A673 (cell line): Measurements from ENCODE around the gene PTPN14. TPM values are rescaled to one million over a fixed set of nuclear protein-coding genes. Genes with fewer than 3 reads are reported as not detected.

Source experiments
- BruUV-seq: library from RNA; stranded (reverse); fragments of 400-500 nt; replicated peaks from 2 replicates; lab custom pipeline; 2021; lab: Mats Ljungman, UMichigan
- CTCF ChIA-PET: fragments of 300-600 bp; sonication (Branson Sonifier 250); formaldehyde crosslinking; loops from one replicate; lab custom pipeline; 2022; ENCODE audit warnings: antibody characterized with exemption; lab: Charles Lee
- POLR2A ChIA-PET: fragments of 300-600 bp; sonication (Branson Sonifier 250); formaldehyde crosslinking; loops from one replicate; lab custom pipeline; 2022; ENCODE audit warnings: antibody characterized with exemption; ENCODE audit not compliant: low non-redundant PET; lab: Charles Lee
- DNase-seq: peaks from one replicate; pipeline ENCODE4 v3.0.0-alpha.2; 2015; ENCODE audit warnings: low spot score
- H3K27ac ChIP-seq: fragments of 200-600 bp; sonication (generic); 2 replicates; pipeline ENCODE4 v1.5.1; 2016; ENCODE audit warnings: mixed run types, low read depth, mild to moderate bottlenecking, mixed read lengths, antibody characterized with exemption, low read length; ENCODE audit not compliant: poor library complexity, severe bottlenecking
- H3K27me3 ChIP-seq: fragments of 200-600 bp; sonication (generic); replicated peaks from 2 replicates; pipeline ENCODE4 v1.6.1; 2017; ENCODE audit warnings: mixed run types, low read depth, mild to moderate bottlenecking, mixed read lengths, antibody characterized with exemption, low read length; ENCODE audit not compliant: insufficient read depth, poor library complexity
- H3K36me3 ChIP-seq: fragments of 200-600 bp; sonication (generic); 2 replicates; pipeline ENCODE4 v1.6.1; 2016; ENCODE audit warnings: mixed run types, mild to moderate bottlenecking, mixed read lengths, antibody characterized with exemption, low read length; ENCODE audit not compliant: insufficient read depth, poor library complexity, severe bottlenecking
- H3K4me1 ChIP-seq: fragments of 200-600 bp; sonication (generic); 2 replicates; pipeline ENCODE4 v1.6.1; 2017; ENCODE audit warnings: mixed run types, mild to moderate bottlenecking, mixed read lengths, antibody characterized with exemption, low read length; ENCODE audit not compliant: insufficient read depth, poor library complexity, severe bottlenecking
- H3K4me3 ChIP-seq: fragments of 200-600 bp; sonication (generic); 2 replicates; pipeline ENCODE4 v1.5.1; 2016; ENCODE audit warnings: low read depth, mixed run types, mild to moderate bottlenecking, mixed read lengths, low read length; ENCODE audit not compliant: poor library complexity, severe bottlenecking
- H3K9me3 ChIP-seq: fragments of 200-600 bp; sonication (generic); 2 replicates; pipeline ENCODE4 v1.6.1; 2016; ENCODE audit warnings: mixed run types, low read depth, mild to moderate bottlenecking, mixed read lengths, antibody characterized with exemption, low read length; ENCODE audit not compliant: poor library complexity, severe bottlenecking
- CTCF ChIP-seq: fragments of 300-800, 200-600 bp; sonication (generic); conservative IDR thresholded peaks from 2 replicates; pipeline ENCODE4 v1.5.1; 2017; ENCODE audit warnings: low read depth, mild to moderate bottlenecking, antibody characterized with exemption, low read length, moderate library complexity, mixed read lengths
- EZH2 ChIP-seq: fragments of 200-600 bp; sonication (generic); IDR thresholded peaks from 2 replicates; pipeline ENCODE4 v1.6.1; 2017; ENCODE audit warnings: borderline replicate concordance, low read depth, mild to moderate bottlenecking, mixed read lengths, antibody characterized with exemption, low read length; ENCODE audit not compliant: poor library complexity, severe bottlenecking
- intact Hi-C: fragments of 100-400 bp; cut with micrococcal nuclease; formaldehyde crosslinking; loops from one replicate; pipeline ENCODE4 v1.10.0; 2022; ENCODE audit not compliant: unreplicated experiment
- total RNA-seq: library from RNA; stranded (reverse); gene quantifications from 2 replicates; pipeline ENCODE4 v1.2.3, GENCODE V29; 2021

The PTPN14 gene
- total RNA-seq, 1 experiment from 2014 or later, result 114 TPM

GRCh38 chr1:214384373-214385079 is 166.9 kb downstream of the PTPN14 start:
- no peak for DNase-seq
- peaks cover 9% of the 10 kb centered on the region for H3K4me1 ChIP-seq
- no peak overlapping the region for H3K4me3 ChIP-seq
- ChIA-PET POLR2A (no interaction called here), CTCF (no interaction called here)
- H3K27me3 ChIP-seq, result no peaks in the 10 kb centered on the region
- H3K9me3 ChIP-seq, result no peaks in the 10 kb centered on the region
- peaks cover 81% of the 10 kb centered on the region for H3K36me3 ChIP-seq
- H3K27ac ChIP-seq, result no peak overlapping the region
- BruUV-seq, result no TSS peak
- TF ChIP-seq CTCF (no peak), EZH2 (no peak)
- intact Hi-C loops, result no loop called here

GRCh38 chr1:214383381-214384372 is 167.7 kb downstream of the PTPN14 start:
- H3K9me3 ChIP-seq, result no peaks in the 10 kb centered on the region
- no peak overlapping the region for H3K27ac ChIP-seq
- intact Hi-C loops, result no loop called here
- ChIA-PET POLR2A (no interaction called here), CTCF (no interaction called here)
- peaks cover 85% of the 10 kb centered on the region for H3K36me3 ChIP-seq
- TSS peak; percentile 11 for BruUV-seq
- TF ChIP-seq CTCF (no peak), EZH2 (no peak)
- DNase-seq, result no peak
- H3K27me3 ChIP-seq, result no peaks in the 10 kb centered on the region
- H3K4me3 ChIP-seq, result no peak overlapping the region
- H3K4me1 ChIP-seq, result peaks cover 4% of the 10 kb centered on the region

GRCh38 chr1:214380986-214381695 is 170.3 kb downstream of the PTPN14 start:
- peaks cover 96% of the 10 kb centered on the region for H3K36me3 ChIP-seq
- TF ChIP-seq EZH2, result no peak
- TF ChIP-seq CTCF, result no peak
- H3K27ac ChIP-seq, result no peak overlapping the region
- no peak for DNase-seq
- intact Hi-C loops, result no loop called here
- no peak overlapping the region for H3K4me3 ChIP-seq
- H3K27me3 ChIP-seq, result no peaks in the 10 kb centered on the region
- CTCF ChIA-PET, result no interaction called here
- no TSS peak for BruUV-seq
- H3K9me3 ChIP-seq, result no peaks in the 10 kb centered on the region
- POLR2A ChIA-PET, result no interaction called here
- H3K4me1 ChIP-seq, result peaks cover 4% of the 10 kb centered on the region
